SH-SY5Y (cell line): ENCODE measurements around the gene TAF11L9.
"Not testable (repeated sequence)": the region's sequence is repeated elsewhere in the genome, so short reads cannot be mapped to it uniquely, and the experiment has no call there.

Source experiments
- GATA2 ChIP-seq: IDR thresholded peaks from 2 replicates; pipeline ENCODE4 v1.6.1; 2011; ENCODE audit warnings: mild to moderate bottlenecking, low read depth, low read length
- GATA3 ChIP-seq: IDR thresholded peaks from 2 replicates; pipeline ENCODE4 v1.6.1; 2011; ENCODE audit warnings: low read depth, mild to moderate bottlenecking, low read length, moderate library complexity

DNA sequence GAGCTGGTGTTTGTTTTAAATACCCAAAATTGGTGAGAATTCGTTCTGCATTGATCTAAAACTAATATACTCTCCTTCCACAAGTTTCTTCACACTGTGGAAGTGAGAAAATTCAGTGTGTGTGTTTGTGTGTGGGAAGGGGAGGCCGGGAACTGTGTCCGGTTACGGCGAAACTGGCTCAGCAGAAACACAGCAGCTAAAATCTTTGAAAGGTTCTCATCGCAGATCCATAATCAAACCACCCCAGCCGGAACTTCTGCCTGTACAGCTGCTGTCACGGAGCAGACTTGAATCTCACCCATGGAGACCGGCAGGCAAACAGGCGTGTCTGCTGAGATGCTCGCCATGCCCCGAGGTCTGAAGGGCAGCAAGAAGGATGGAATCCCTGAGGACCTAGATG lies 37.6 kb upstream of the TAF11L9 start, which contains the start of gene TAF11L13:
- not testable (repeated sequence) for TF ChIP-seq GATA2, GATA3
